ENCODE results near the gene PKHD1.

DNA sequence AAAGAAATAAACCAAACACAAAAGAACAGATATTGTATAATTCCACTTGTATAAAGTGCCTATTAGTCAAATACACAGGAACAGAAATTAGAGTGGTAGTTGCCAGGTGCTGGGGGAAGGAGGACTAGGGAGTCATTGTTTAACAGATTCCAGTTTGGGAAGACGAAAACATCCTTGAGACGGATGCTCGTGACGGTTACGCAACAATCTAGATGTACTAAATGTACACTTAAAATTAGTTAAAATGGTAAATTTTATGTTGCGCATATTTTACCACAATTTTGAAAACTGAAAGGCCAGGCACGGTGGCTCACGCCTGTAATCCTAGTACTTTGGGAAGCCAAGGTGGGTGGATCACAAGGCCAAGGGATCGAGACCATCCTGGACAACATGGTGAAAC is 111.0 kb downstream of the PKHD1 start:
- TF ChIP-seq POLR2A (IDR thresholded peaks at IDR 0.05) = no peak
- TF ChIP-seq, protein P1, sequence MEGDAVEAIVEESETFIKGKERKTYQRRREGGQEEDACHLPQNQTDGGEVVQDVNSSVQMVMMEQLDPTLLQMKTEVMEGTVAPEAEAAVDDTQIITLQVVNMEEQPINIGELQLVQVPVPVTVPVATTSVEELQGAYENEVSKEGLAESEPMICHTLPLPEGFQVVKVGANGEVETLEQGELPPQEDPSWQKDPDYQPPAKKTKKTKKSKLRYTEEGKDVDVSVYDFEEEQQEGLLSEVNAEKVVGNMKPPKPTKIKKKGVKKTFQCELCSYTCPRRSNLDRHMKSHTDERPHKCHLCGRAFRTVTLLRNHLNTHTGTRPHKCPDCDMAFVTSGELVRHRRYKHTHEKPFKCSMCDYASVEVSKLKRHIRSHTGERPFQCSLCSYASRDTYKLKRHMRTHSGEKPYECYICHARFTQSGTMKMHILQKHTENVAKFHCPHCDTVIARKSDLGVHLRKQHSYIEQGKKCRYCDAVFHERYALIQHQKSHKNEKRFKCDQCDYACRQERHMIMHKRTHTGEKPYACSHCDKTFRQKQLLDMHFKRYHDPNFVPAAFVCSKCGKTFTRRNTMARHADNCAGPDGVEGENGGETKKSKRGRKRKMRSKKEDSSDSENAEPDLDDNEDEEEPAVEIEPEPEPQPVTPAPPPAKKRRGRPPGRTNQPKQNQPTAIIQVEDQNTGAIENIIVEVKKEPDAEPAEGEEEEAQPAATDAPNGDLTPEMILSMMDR (IDR thresholded peaks at IDR 0.05) = no peak
- TF ChIP-seq EP300 (IDR thresholded peaks at IDR 0.05) = no peak
